Astrocyte of the cerebellum (primary cell): ENCODE results near the gene CD22.

ENCODE experiments used
- DNase-seq: peaks from one replicate; pipeline ENCODE4 v3.0.0-alpha.2; 2011; ENCODE audit warnings: low read depth
- H3K4me3 ChIP-seq: 2 replicates; pipeline ENCODE4 v1.5.1; 2011; ENCODE audit warnings: mild to moderate bottlenecking, low read depth, low read length, moderate library complexity
- in situ Hi-C: cut with HindIII; loops from 2 replicates; pipeline ENCODE4 v1.10.0; 2017; ENCODE audit warnings: low sequenced_read_pairs
- TF ChIP-seq, protein P1 (sequence below): IDR thresholded peaks from 2 replicates; pipeline ENCODE4 v1.5.1; 2012; ENCODE audit warnings: low read length, low read depth, moderate library complexity, mild to moderate bottlenecking; ENCODE audit errors: missing control alignments

The CD22 gene

GRCh38 chr19:35345671-35346111 lies 16.7 kb downstream of the CD22 start:
- no peak overlapping the region for H3K4me3 ChIP-seq
- TF ChIP-seq, protein P1, sequence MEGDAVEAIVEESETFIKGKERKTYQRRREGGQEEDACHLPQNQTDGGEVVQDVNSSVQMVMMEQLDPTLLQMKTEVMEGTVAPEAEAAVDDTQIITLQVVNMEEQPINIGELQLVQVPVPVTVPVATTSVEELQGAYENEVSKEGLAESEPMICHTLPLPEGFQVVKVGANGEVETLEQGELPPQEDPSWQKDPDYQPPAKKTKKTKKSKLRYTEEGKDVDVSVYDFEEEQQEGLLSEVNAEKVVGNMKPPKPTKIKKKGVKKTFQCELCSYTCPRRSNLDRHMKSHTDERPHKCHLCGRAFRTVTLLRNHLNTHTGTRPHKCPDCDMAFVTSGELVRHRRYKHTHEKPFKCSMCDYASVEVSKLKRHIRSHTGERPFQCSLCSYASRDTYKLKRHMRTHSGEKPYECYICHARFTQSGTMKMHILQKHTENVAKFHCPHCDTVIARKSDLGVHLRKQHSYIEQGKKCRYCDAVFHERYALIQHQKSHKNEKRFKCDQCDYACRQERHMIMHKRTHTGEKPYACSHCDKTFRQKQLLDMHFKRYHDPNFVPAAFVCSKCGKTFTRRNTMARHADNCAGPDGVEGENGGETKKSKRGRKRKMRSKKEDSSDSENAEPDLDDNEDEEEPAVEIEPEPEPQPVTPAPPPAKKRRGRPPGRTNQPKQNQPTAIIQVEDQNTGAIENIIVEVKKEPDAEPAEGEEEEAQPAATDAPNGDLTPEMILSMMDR: no peak
- DNase-seq: no peak
- in situ Hi-C loops: no loop called here

DNA sequence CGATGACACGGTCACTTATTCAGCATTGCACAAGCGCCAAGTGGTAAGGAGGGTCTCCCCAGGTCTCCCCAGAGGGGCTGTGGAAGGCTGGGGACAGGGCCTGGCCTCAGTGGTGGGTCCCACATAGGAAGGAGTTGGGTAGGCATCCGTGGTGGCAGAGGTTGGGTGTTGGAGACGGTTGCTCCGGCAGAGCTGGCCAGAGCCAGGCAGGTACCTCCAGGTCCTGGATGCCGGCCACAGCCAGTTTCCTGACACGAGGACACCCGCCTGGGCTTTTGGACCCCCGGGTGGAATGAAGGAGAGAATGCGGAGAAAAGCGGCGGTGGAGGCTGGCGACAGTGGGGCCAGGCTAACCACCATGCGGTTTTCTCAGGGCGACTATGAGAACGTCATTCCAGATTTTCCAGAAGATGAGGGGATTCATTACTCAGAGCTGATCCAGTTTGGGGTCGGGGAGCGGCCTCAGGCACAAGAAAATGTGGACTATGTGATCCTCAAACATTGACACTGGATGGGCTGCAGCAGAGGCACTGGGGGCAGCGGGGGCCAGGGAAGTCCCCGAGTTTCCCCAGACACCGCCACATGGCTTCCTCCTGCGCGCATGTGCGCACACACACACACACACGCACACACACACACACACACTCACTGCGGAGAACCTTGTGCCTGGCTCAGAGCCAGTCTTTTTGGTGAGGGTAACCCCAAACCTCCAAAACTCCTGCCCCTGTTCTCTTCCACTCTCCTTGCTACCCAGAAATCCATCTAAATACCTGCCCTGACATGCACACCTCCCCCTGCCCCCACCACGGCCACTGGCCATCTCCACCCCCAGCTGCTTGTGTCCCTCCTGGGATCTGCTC lies 17.4 kb downstream of the CD22 start:
- H3K4me3 ChIP-seq: no peak overlapping the region
- DNase-seq: no peak
- TF ChIP-seq, protein P1: no peak
- in situ Hi-C loops: no loop called here

GRCh38 chr19:35347171-35347929 lies 18.4 kb downstream of the CD22 start, which contains the start of gene FFAR1:
Gene FFAR1 (plus strand): TSS chr19:35347902. CDS start chr19:35351552, 3,650 bp downstream.
- no peak within 1 kb of the TSS for H3K4me3 ChIP-seq
- DNase-seq: no peak
- TF ChIP-seq, protein P1: no peak
- in situ Hi-C loops: no loop called here

GRCh38 chr19:35347930-35348298 lies 18.9 kb downstream of the CD22 start:
- in situ Hi-C loops: no loop called here
- TF ChIP-seq, protein P1: no peak
- no peak overlapping the region for H3K4me3 ChIP-seq
- no peak for DNase-seq

DNA sequence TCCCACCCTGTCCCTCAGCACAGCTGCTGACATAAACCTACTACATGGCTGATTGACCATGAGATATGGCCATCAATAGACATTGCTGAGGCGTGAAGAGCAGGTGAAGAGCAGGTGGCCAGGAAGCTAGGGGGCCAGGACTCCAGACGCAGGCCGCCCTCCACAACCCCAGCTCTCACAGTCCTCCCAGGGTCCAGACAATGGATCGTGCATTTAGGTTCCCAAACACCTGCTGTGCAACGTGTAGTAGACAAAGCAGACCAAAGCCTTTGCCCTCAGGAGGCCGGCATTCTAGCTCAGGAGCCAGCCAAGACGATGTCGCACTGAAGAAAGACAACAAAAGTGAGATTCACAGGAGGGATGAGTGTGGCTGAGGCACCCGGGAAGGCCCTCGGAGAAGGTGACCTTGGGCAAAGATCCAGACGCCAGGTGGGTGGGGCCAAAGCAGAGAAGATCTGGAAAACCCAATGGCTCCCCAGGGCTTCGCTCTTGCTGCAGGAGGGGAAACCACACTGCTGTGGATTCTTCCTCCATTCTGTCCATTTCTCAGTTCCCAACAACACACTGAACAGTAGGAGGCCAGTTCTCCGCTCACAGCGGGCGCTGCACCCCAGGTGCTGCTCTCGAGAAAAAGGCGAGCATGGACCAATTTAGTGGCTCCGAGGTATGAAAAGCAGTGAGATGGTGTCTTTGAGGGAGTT lies 20.1 kb downstream of the CD22 start:
- DNase-seq: no peak
- no peak overlapping the region for H3K4me3 ChIP-seq
- TF ChIP-seq, protein P1: no peak
- in situ Hi-C loops: no loop called here

GRCh38 chr19:35349614-35350521 lies 20.9 kb downstream of the CD22 start:
- H3K4me3 ChIP-seq: no peak overlapping the region
- TF ChIP-seq, protein P1: no peak
- in situ Hi-C loops: loop anchor here (5.0 kb wide), 2 partner anchors 82 to 157 kb away; no protein-coding TSS in a partner anchor
- no peak for DNase-seq
